Right lung (tissue), 5 donors: ENCODE measurements around the gene ALG6. TPM values are rescaled to one million over a fixed set of nuclear protein-coding genes. Genes with fewer than 3 reads are reported as not detected.
"Not testable (repeated sequence)": the region's sequence is repeated elsewhere in the genome, so short reads cannot be mapped to it uniquely, and the experiment has no call there.

Experiments
- DNase-seq, 2 donors: peaks; one replicate each; pipeline ENCODE4 v3.0.0-alpha.2; 2013
- polyA plus RNA-seq, 5 donors: library from polyadenylated mRNA; unstranded; fragments of 120-200 nt; gene quantifications; one replicate each; pipeline versions ENCODE4 v1.2.1 to v1.2.3, GENCODE V29; 2013; ENCODE audit warnings: inconsistent platforms in 1 of 5, low replicate concordance in 1 of 5; ENCODE audit not compliant: insufficient read length in 5 of 5, insufficient read depth in 1 of 5

Gene ALG6
- polyA plus RNA-seq, 5 donors = 18.9 to 28.9 (median 24.3) TPM

- DNase-seq = peak; percentile 7 to 23
Measured at GRCh38 chr1:63411066-63411465, 43.6 kb downstream of the ALG6 start.

DNA sequence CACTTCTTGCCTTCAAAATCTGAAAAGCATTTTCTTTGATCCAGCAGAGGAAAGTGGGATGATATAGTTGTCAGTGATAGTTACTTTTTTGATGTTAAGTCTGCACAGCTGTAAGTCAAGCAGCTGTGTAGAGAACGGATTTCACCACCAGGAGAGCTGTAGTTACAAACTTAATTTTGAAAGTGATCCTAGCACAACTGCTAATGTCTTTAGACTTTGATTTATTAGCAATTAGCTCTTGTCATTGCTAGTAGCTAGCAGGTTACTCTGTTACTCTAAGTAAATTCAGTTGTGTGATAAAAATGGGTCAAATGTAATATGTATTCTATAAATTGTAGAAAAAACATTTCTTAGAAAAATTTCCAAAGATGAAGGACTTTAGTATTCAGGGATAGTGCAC, 46.0 kb downstream of the ALG6 start:
- DNase-seq = no peak

GRCh38 chr1:63414691-63415365, 47.4 kb downstream of the ALG6 start:
- DNase-seq = no peak

DNA sequence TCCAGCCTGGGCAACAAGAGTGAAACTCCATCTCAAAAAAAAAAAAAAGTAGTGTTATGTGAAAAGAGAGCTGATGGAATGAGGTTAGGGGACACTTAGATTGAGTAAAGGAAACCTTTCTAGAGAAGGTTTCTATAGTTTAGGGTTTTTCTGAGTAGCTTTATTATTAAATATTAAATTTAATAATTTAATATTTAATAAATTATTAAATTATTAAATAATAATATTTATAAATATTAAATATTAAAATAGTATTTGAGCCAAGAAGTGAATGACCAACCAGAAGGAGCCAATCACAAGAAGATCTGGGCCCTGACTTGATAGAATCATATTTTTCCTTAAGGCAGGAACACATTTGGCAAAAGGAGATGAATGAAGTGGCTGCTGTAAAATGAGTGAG, 50.7 kb downstream of the ALG6 start:
- DNase-seq = no peak

DNA sequence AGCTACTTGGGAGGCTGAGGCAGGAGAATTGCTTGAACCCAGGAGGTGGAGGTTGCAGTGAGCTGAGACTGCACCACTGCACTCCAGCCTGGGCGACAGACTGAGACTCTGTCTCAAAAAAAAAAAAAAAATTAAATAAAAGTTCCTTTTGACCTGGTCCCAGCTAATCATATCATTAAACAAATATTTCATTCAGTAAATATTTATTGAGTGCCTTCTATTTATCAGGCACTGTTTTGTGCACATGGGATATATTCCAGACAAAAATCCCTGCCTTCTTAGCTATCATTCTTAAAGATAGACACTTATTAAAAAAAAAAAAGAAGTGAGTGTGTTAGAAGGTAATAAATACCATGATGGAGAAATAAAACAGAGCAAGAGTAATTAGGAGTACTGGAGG, 53.3 kb downstream of the ALG6 start:
- DNase-seq = not testable (repeated sequence)

- no peak for DNase-seq
Measured at GRCh38 chr1:63423649-63424048, 56.2 kb downstream of the ALG6 start.

GRCh38 chr1:63428815-63429214, 61.4 kb downstream of the ALG6 start:
- DNase-seq = no peak

DNA sequence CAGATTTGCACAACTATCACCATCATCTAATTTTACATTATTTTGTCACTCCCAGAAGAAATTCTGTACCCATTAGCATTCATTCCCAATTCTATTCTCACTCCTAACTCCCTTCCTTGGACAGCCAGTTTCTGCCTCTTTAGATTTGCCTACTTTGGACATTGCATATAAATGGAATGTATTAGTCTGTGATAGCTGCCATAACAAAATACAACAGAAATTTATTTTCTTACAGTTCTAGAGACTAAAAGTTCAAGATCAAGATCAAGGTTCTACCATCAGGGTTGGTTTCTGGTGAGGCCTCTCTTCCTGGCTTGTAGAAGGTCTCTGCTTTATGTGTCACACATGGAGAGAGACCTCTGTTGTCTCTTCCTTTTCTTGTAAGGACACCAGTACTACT, 61.9 kb downstream of the ALG6 start:
- DNase-seq = no peak

DNA sequence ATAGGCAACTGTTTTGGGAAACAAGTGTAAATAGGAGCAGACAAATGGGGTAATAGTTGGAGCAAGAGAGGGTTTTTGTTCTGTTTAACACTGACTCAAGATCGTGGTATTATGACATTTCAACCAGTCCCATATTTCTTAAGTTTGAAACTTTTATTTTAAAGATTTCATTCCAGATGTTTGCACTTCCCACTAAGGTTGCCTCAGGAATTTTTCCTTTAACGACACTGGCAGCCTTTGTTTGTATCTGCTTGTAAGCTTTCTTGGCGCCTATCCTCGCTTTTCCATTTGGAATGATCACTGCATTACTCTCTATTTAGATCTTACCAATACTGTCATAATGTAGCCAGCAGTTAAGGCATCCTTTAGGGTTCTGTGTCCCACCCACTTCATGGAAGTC, 67.7 kb downstream of the ALG6 start:
- DNase-seq = no peak

DNA sequence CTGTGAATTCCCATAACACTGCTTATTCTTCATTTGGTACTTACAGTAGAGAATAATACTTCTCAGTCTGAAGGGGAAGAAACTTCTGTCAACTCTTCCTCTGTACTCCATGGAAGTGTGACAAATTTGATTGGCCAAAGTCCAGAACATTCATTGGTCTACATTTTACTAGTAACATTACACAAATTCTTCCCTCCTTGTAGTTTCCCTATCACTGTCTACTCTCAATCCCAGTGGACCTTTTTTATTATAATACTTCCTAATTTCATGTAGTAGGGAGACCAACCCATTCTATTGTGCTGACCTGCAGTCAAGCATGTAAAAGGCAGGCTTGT, 74.7 kb downstream of the ALG6 start:
- no peak for DNase-seq

DNA sequence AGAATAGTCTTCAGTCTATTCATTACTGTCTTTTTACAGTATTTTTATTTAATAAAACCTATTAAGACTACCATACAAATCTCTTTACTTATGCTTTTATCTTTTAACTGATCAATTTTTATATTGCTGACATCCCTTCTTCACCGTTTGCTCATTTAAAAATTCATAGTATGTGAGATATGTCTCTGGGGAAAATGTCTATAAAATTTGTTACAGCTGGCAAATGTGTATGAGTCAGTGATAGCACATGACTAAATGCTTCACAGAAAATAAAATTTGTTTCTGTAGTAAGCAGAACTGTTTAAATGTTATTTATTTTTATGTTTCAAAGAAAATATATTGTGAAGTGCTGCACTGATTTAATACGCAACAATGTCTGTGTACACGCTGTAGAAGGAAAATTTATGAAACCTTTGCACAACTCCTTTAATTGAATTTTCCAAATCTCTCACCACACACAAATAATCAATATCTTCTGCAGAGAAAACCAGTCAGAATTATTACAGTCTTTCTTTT, 81.4 kb downstream of the ALG6 start:
- DNase-seq = no peak

DNA sequence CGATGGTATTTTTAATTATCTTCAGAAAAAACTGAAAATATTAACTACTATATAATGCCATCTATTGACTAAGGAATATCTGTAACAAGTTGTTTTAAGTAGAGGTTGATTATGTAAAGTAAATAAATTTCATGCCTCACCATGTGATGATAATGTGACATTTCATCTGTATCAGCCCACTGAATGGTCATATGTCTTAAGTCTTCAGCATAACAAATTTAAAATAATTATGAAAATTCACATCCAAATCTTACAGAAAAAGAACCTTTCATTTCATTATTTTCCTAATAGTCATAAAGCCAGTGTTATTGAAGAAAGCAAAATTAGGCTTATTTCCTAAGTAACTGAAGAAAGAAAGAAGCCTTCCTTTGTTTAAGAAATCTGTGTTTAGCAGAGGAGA, 83.0 kb downstream of the ALG6 start:
- DNase-seq = no peak

- DNase-seq = no peak
Measured at GRCh38 chr1:63453232-63453631, 85.8 kb downstream of the ALG6 start.

- DNase-seq = no peak
Measured at GRCh38 chr1:63454269-63454668, 86.8 kb downstream of the ALG6 start.

- DNase-seq = no peak
Measured at GRCh38 chr1:63458750-63459149, 91.3 kb downstream of the ALG6 start.

DNA sequence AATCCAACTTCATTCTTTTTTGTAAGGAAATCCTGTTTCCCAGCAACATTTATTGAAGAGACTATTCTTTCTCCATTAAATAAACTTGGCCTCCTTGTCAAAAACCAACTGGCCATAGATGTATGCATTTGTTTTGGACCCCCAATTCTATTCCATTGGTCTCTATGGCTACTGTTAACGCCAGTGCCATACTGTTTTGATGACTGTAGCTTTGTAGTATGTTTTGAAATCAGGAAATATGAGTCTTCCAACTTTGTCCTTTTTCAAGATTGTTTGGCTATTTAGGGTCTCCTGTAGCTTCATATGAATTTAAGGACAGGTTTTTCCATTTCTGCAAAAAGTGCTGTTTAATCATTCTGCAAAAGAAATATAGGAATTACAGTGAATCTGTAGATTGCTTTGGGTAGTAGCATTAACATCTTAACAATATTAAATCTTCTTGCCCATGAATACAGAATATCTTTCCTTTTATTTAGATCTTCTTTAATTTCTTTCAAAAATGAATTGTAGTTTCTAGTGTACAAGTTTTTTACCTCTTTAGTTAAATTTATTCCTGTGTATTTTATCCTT, 94.3 kb downstream of the ALG6 start:
- no peak for DNase-seq

DNA sequence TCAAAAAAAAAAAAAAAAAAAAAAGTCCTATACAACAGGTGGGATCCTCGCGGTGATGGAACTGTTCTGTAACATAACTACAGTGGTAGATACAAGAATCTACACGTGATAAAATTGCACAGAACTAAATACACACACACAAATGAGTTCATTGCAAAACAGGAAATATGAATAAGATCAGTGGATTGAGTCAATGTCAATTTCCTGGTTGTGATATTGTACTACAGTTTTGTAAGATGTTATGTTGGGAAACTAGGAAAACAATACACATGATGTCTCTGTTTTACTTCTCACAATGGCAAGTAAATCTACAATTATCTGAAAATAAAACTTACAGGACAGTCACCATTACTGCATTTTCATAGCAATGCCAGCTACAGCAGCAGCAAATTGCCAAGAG, 95.8 kb downstream of the ALG6 start:
- no peak for DNase-seq

DNA sequence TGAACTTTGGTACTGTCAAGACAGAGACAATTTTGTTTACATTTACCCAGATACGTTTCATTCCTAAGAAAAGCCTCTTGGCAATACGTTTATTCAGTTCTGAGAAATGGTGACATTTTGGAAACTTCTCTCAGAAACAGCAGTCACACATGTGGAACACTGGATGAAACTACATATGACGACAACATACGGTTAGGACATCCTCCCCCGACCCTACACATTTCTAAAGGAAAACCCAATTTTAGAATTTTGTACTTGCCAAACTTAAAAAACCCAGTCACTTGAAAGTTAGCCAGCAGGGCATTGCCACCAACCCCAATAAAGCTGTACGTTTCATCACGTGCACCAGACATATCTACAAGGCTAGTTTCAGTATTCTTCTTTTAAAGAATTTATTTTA, 98.8 kb downstream of the ALG6 start:
- DNase-seq = no peak

DNA sequence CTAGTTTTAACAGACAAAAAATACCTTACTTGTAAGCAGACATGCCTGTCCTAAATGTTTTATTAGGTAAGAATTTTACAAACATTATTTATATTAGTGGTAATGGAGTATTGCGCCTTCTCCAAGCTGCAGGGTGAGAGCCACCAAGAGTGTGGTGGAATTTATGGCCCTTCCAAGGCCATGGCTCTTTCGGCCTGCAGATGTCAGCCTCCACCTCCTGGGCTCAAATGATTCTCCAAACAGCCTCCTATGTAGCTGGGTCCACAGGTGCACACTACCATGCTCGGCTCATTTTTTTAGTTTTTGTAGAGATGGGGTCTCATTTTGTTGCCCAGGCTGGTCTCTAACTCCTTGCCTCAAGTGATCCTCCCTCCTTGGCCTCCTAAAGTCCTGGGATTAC, 99.3 kb downstream of the ALG6 start:
- no peak for DNase-seq

DNA sequence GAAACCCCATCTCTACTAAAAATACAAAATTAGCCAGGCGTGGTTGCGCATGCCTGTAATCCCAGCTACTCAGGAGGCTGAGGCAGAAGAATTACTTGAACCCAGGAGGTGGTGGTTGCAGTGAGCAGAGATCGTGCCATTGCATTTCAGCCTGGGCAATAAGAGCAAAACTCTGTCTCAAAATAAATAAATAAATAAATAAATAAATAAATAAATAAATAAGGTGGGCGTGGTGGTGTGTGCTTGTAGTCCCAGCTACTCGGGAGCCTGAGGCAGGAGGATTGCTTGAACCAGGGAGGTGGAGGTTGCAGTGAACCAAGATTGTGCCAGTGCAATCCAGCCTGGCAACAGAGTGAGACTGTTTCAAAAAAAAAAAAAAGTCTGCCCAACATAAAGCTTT, 101.3 kb downstream of the ALG6 start:
- DNase-seq = not testable (repeated sequence)

DNA sequence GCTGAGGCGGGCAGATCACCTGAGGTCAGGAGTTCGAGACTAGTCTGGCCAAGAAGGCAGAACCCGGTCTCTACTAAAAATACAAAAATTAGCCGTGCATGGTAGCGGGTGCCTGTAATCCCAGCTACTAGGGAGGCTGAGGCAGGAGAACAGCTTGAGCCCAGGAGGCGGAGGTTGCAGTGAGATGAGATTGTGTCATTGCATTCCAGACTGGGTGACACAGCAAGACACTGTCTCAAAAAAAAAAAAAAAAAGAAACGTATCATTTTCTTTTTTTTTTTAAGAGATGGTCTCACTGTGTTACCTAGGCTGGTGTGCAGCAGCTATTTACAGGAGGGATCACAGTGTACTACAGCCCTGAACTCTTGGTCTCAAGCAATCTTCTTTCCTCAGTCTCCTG, 108.3 kb downstream of the ALG6 start:
- no peak for DNase-seq

GRCh38 chr1:63480057-63480456, 112.6 kb downstream of the ALG6 start:
- no peak for DNase-seq

DNA sequence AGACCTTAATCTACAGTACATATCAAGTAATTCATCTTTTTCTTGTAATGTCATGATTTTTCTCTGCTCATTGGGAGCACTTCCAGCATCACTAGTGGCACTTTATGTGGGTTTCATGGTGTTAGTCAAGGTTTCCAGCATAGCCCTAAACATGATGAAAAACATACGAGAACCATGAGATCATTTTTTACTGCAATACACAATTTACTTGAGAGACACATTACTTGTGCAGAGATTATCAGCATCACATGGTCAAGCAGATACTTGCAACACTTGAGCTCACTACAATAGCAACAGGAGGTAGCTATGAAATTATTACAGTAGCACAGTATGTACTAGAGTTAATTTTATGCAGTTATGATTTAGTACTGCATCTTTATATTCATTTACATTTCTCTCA, 119.2 kb downstream of the ALG6 start:
- DNase-seq = peak; percentile 79 to 80
